Smooth muscle cell (in vitro differentiated cells): ENCODE data around the gene GPR84. TPM values are rescaled to one million over a fixed set of nuclear protein-coding genes. Genes with fewer than 3 reads are reported as not detected.

Source experiments
- DNase-seq: peaks from one replicate; lab custom pipeline; 2025; ENCODE audit not compliant: unreplicated experiment; lab: John Stamatoyannopoulos, UW
- H2AFZ ChIP-seq: fragments of 200-600 bp; sonication (generic); 2 replicates; pipeline ENCODE4 v1.6.0; 2016; ENCODE audit warnings: antibody characterized with exemption, low read depth, mild to moderate bottlenecking
- H3F3A ChIP-seq: fragments of 200-600 bp; sonication (generic); 2 replicates; pipeline ENCODE4 v1.6.0; 2017; ENCODE audit warnings: antibody characterized with exemption, low read depth
- H3K27ac ChIP-seq: fragments of 200-600 bp; sonication (generic); 2 replicates; pipeline ENCODE4 v1.5.1; 2016; ENCODE audit warnings: low read depth, mild to moderate bottlenecking
- H3K27me3 ChIP-seq: fragments of 200-600 bp; sonication (generic); 2 replicates; pipeline ENCODE4 v1.6.1; 2016; ENCODE audit warnings: low read depth, mild to moderate bottlenecking
- H3K36me3 ChIP-seq: fragments of 200-600 bp; sonication (generic); 2 replicates; pipeline ENCODE4 v1.5.1; 2016; ENCODE audit warnings: low read depth
- H3K4me1 ChIP-seq: fragments of 200-600 bp; sonication (generic); 2 replicates; pipeline ENCODE4 v1.5.1; 2016; ENCODE audit warnings: low read depth
- H3K4me2 ChIP-seq: fragments of 200-600 bp; sonication (generic); 2 replicates; pipeline ENCODE4 v1.6.0; 2016; ENCODE audit warnings: mild to moderate bottlenecking
- H3K4me3 ChIP-seq: fragments of 200-600 bp; sonication (generic); 2 replicates; pipeline ENCODE4 v1.5.1; 2016; ENCODE audit warnings: mild to moderate bottlenecking
- H3K79me2 ChIP-seq: fragments of 200-600 bp; sonication (generic); 2 replicates; pipeline ENCODE4 v1.6.0; 2016; ENCODE audit warnings: low read depth, mild to moderate bottlenecking
- H3K9ac ChIP-seq: fragments of 200-600 bp; sonication (generic); 2 replicates; pipeline ENCODE4 v1.6.0; 2016; ENCODE audit warnings: low read depth
- H3K9me3 ChIP-seq: fragments of 200-600 bp; sonication (generic); replicated peaks from 2 replicates; pipeline ENCODE4 v1.5.1; 2016; ENCODE audit warnings: low read depth
- H4K20me1 ChIP-seq: fragments of 200-600 bp; sonication (generic); 2 replicates; pipeline ENCODE4 v1.6.0; 2016; ENCODE audit warnings: low read depth
- CTCF ChIP-seq: fragments of 200-600 bp; sonication (generic); IDR thresholded peaks from 2 replicates; pipeline ENCODE4 v1.5.1; 2017; ENCODE audit warnings: borderline replicate concordance, mild to moderate bottlenecking, antibody characterized with exemption; ENCODE audit not compliant: insufficient read depth, poor library complexity, severe bottlenecking
- WGBS: methylation state at CpG from one replicate; pipeline ENCODE4 v1.1.7; 2016; ENCODE audit warnings: low lambda C conversion rate; 5-methylcytosine and 5-hydroxymethylcytosine counted together
- polyA plus RNA-seq: library from polyadenylated mRNA; unstranded; fragments of >200 nt; fragmentation: Nextera tagmentation; extraction: Ambion mirVana; gene quantifications from 2 replicates; pipeline ENCODE4 v1.2.1, GENCODE V29; 2016
- total RNA-seq: library from RNA; depleted of rRNA; stranded (reverse); fragments of >200 nt; gene quantifications from 2 replicates; pipeline ENCODE4 v1.2.3, GENCODE V29; 2014

The GPR84 gene
- total and polyA plus RNA-seq, 2 experiments from 2014 or later = 0.13 TPM; not detected in 1

- Histone ChIP-seq H3K4me1 (peaks cover 71% of the 10 kb centered on the region), H4K20me1 (no peaks in the 10 kb centered on the region), H3K79me2 (no peaks in the 10 kb centered on the region), H3F3A (peaks cover 8% of the 10 kb centered on the region), H3K27me3 (no peaks in the 10 kb centered on the region), H3K9me3 (no peaks in the 10 kb centered on the region), H3K4me2 (peak overlapping the region; percentile 99), H3K36me3 (no peaks in the 10 kb centered on the region), H2AFZ (no peak overlapping the region), H3K27ac (peak overlapping the region; percentile 99), H3K9ac (peak overlapping the region; percentile 34), H3K4me3 (peak overlapping the region; percentile 81)
- WGBS = 45% methylated on average over 2 of the region's 2 CpGs
- TF ChIP-seq CTCF = no peak
- no peak for DNase-seq
Measured at GRCh38 chr12:54357506-54358190, 6.6 kb downstream of the GPR84 start.

- WGBS = 47% methylated on average over 4 of the region's 4 CpGs
- Histone ChIP-seq H3K9ac (no peak overlapping the region), H3F3A (peaks cover 14% of the 10 kb centered on the region)
Measured at GRCh38 chr12:54356951-54357356, 7.3 kb downstream of the GPR84 start.

GRCh38 chr12:54356228-54356627, 8.1 kb downstream of the GPR84 start:
- Histone ChIP-seq H3K9me3 (no peaks in the 10 kb centered on the region), H3K36me3 (no peaks in the 10 kb centered on the region), H3K27ac (peak overlapping the region; percentile 7), H3K27me3 (no peaks in the 10 kb centered on the region), H2AFZ (no peak overlapping the region), H3K4me2 (no peak overlapping the region), H3K9ac (no peak overlapping the region), H3K4me1 (peaks cover 85% of the 10 kb centered on the region), H3K79me2 (no peaks in the 10 kb centered on the region), H3F3A (peaks cover 20% of the 10 kb centered on the region), H4K20me1 (no peaks in the 10 kb centered on the region), H3K4me3 (no peak overlapping the region)
- no peak for DNase-seq
- TF ChIP-seq CTCF = no peak
- WGBS = 82% methylated on average over 3 of the region's 3 CpGs

More at GRCh38 chr12:54356951-54357356, 7.3 kb downstream of the GPR84 start:
- Histone ChIP-seq H4K20me1 (no peaks in the 10 kb centered on the region), H3K79me2 (no peaks in the 10 kb centered on the region), H3K4me1 (peaks cover 78% of the 10 kb centered on the region), H3K36me3 (no peaks in the 10 kb centered on the region), H3K27ac (peak overlapping the region; percentile 99), H3K9me3 (no peaks in the 10 kb centered on the region), H3K27me3 (no peaks in the 10 kb centered on the region), H3K4me3 (no peak overlapping the region), H2AFZ (no peak overlapping the region), H3K4me2 (peak overlapping the region; percentile 99)
- TF ChIP-seq CTCF = no peak
- DNase-seq = no peak
